Skeletal muscle tissue (tissue), 4 donors: ENCODE data around the gene EIF1AD. TPM values are rescaled to one million over a fixed set of nuclear protein-coding genes. Genes with fewer than 3 reads are reported as not detected.

Source experiments
- H3K27ac ChIP-seq: one replicate; pipeline ENCODE4 v1.7.0; 2013; ENCODE audit warnings: mild to moderate bottlenecking, low read depth, low read length, inconsistent platforms
- H3K27me3 ChIP-seq, 3 donors: one replicate each; pipeline ENCODE4 v1.7.0; 2013; ENCODE audit warnings: low read length in 3 of 3; ENCODE audit not compliant: control insufficient read depth in 3 of 3, insufficient read depth in 3 of 3
- H3K36me3 ChIP-seq, 3 donors: one replicate each; pipeline ENCODE4 v1.7.0; 2013; ENCODE audit warnings: low read length in 3 of 3; ENCODE audit not compliant: control insufficient read depth in 3 of 3, insufficient read depth in 3 of 3
- H3K4me1 ChIP-seq, 3 donors: one replicate each; pipeline ENCODE4 v1.7.0; 2013; ENCODE audit warnings: low read length in 3 of 3, mild to moderate bottlenecking in 3 of 3; ENCODE audit not compliant: control insufficient read depth in 3 of 3, insufficient read depth in 3 of 3
- H3K4me3 ChIP-seq, 3 donors: one replicate each; pipeline ENCODE4 v1.7.0; 2013; ENCODE audit warnings: low read length in 3 of 3
- H3K9ac ChIP-seq, 3 donors: one replicate each; pipeline ENCODE4 v1.7.0; 2013; ENCODE audit warnings: low read length in 3 of 3, mild to moderate bottlenecking in 3 of 3, moderate library complexity in 2 of 3, low read depth in 1 of 3
- H3K9me3 ChIP-seq, 3 donors: one replicate each; pipeline ENCODE4 v1.7.0; 2013; ENCODE audit warnings: low read length in 3 of 3; ENCODE audit not compliant: control insufficient read depth in 3 of 3
- total RNA-seq: library from RNA; depleted of rRNA; stranded (reverse); fragments of >200 nt; gene quantifications from one replicate; pipeline ENCODE4 v1.2.3, GENCODE V29; 2014
- donor health status: Osteomylitis.

Gene EIF1AD
- total RNA-seq, 1 donor from 2014 or later: 20.9 TPM

GRCh38 chr11:65982824-65983588, 19.0 kb downstream of the EIF1AD start:
- Histone ChIP-seq H3K36me3 (peaks cover 8 to 20% (median 17%) of the 10 kb centered on the region in 3 donors), H3K9ac (no peak overlapping the region), H3K9me3 (no peaks in the 10 kb centered on the region), H3K27me3 (no peaks in the 10 kb centered on the region), H3K4me3 (no peak overlapping the region), H3K4me1 (peaks cover 0 to 10% (median 0%) of the 10 kb centered on the region in 3 donors), H3K27ac (no peak overlapping the region)

- H3K36me3 ChIP-seq: peaks cover 16 to 28% (median 24%) of the 10 kb centered on the region in 3 donors
- no peak overlapping the region for H3K4me3 ChIP-seq
- no peak overlapping the region for H3K27ac ChIP-seq
- no peaks in the 10 kb centered on the region for H3K9me3 ChIP-seq
- peaks cover 0 to 10% (median 0%) of the 10 kb centered on the region in 3 donors for H3K4me1 ChIP-seq
- H3K9ac ChIP-seq: peak overlapping the region in 1 of 3 donors; percentile 33
- H3K27me3 ChIP-seq: no peaks in the 10 kb centered on the region
Measured at GRCh38 chr11:65981972-65982823, 19.8 kb downstream of the EIF1AD start.

GRCh38 chr11:65981101-65981740, 20.7 kb downstream of the EIF1AD start:
- no peaks in the 10 kb centered on the region for H3K27me3 ChIP-seq
- H3K4me1 ChIP-seq: peaks cover 0 to 10% (median 0%) of the 10 kb centered on the region in 3 donors
- H3K4me3 ChIP-seq: no peak overlapping the region
- peaks cover 26 to 38% (median 34%) of the 10 kb centered on the region in 3 donors for H3K36me3 ChIP-seq
- H3K27ac ChIP-seq: no peak overlapping the region
- H3K9ac ChIP-seq: peak overlapping the region in 1 of 3 donors; percentile 4
- no peaks in the 10 kb centered on the region for H3K9me3 ChIP-seq

GRCh38 chr11:65979261-65979759, 22.6 kb downstream of the EIF1AD start:
- no peaks in the 10 kb centered on the region for H3K27me3 ChIP-seq
- no peaks in the 10 kb centered on the region for H3K9me3 ChIP-seq
- no peak overlapping the region for H3K27ac ChIP-seq
- H3K36me3 ChIP-seq: peaks cover 30 to 45% (median 34%) of the 10 kb centered on the region in 3 donors
- peak overlapping the region in 1 of 3 donors; percentile 33 for H3K9ac ChIP-seq
- H3K4me3 ChIP-seq: no peak overlapping the region
- peaks cover 0 to 10% (median 0%) of the 10 kb centered on the region in 3 donors for H3K4me1 ChIP-seq

GRCh38 chr11:65978391-65979238, 23.3 kb downstream of the EIF1AD start:
- H3K4me1 ChIP-seq: peaks cover 0 to 10% (median 0%) of the 10 kb centered on the region in 3 donors
- H3K4me3 ChIP-seq: no peak overlapping the region
- no peaks in the 10 kb centered on the region for H3K27me3 ChIP-seq
- no peak overlapping the region for H3K9ac ChIP-seq
- no peak overlapping the region for H3K27ac ChIP-seq
- no peaks in the 10 kb centered on the region for H3K9me3 ChIP-seq
- peaks cover 31 to 48% (median 34%) of the 10 kb centered on the region in 3 donors for H3K36me3 ChIP-seq

- peaks cover 36 to 53% (median 38%) of the 10 kb centered on the region in 3 donors for H3K36me3 ChIP-seq
- no peak overlapping the region for H3K4me3 ChIP-seq
- H3K4me1 ChIP-seq: peaks cover 0 to 10% (median 0%) of the 10 kb centered on the region in 3 donors
Measured at GRCh38 chr11:65977621-65978390, 24.2 kb downstream of the EIF1AD start.

GRCh38 chr11:65976216-65977176, 25.5 kb downstream of the EIF1AD start:
- H3K4me1 ChIP-seq: peaks cover 0 to 9% (median 0%) of the 10 kb centered on the region in 3 donors
- H3K27ac ChIP-seq: no peak overlapping the region
- H3K9me3 ChIP-seq: no peaks in the 10 kb centered on the region
- no peaks in the 10 kb centered on the region for H3K27me3 ChIP-seq
- H3K9ac ChIP-seq: no peak overlapping the region
- peaks cover 38 to 53% (median 38%) of the 10 kb centered on the region in 3 donors for H3K36me3 ChIP-seq
- H3K4me3 ChIP-seq: no peak overlapping the region

More at GRCh38 chr11:65977621-65978390, 24.2 kb downstream of the EIF1AD start:
- H3K27ac ChIP-seq: no peak overlapping the region
- H3K27me3 ChIP-seq: no peaks in the 10 kb centered on the region
- no peaks in the 10 kb centered on the region for H3K9me3 ChIP-seq
- no peak overlapping the region for H3K9ac ChIP-seq

- Histone ChIP-seq H3K36me3 (peaks cover 38 to 53% (median 38%) of the 10 kb centered on the region in 3 donors), H3K4me3 (no peak overlapping the region), H3K4me1 (peaks cover 0 to 3% (median 0%) of the 10 kb centered on the region in 3 donors), H3K9me3 (no peaks in the 10 kb centered on the region), H3K27ac (no peak overlapping the region), H3K27me3 (no peaks in the 10 kb centered on the region), H3K9ac (no peak overlapping the region)
Measured at GRCh38 chr11:65975771-65976170, 26.2 kb downstream of the EIF1AD start.
